GM19240 (cell line): ENCODE results near the gene CR1.
"Not testable (repeated sequence)": the region's sequence is repeated elsewhere in the genome, so short reads cannot be mapped to it uniquely, and the experiment has no call there.

Experiments used
- DNase-seq: peaks from one replicate; pipeline ENCODE4 v3.0.0; 2011; ENCODE audit warnings: low spot score; ENCODE audit not compliant: insufficient read length

The CR1 gene

DNA sequence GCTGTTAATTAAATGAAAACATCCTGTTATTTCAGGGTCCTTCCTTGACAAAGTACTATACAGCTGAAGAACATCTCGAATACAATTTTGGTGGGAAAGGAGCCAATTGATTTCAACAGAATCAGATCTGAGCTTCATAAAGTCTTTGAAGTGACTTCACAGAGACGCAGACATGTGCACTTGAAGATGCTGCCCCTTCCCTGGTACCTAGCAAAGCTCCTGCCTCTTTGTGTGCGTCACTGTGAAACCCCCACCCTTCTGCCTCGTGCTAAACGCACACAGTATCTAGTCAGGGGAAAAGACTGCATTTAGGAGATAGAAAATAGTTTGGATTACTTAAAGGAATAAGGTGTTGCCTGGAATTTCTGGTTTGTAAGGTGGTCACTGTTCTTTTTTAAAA, 143.4 kb downstream of the CR1 start:
- not testable (repeated sequence) for DNase-seq

DNA sequence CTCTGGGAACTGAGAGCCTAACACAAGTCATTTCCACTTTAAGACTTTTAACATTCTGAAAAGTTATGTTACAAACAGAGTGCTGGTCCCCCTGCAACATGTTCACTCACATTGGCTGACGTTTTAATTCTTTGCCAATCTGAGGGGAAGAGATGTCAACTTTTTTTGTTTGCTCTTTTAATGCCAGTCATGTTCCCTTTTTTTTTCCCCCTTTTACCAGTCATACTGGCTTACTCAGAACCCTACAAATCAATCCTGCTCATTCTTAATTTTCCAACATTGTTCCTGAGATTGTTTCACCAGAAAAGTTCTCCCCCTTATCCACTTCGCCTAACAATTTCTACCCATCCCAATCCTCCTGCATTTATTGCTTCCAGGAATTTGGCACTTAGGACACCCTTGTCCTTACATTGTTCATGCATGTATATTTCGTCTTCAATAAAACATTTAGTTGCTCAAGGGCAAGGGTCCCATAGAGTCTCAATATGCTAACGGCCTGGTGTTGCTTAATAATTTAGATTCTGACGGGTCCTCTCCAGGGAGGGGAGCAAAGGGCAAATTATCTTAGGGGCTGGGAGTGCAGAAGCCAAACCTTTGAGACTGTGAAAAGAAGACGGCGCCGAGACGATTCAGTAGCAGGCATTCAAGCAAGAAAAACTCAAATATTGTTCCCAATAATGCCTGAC, 148.4 kb downstream of the CR1 start:
- no peak for DNase-seq

DNA sequence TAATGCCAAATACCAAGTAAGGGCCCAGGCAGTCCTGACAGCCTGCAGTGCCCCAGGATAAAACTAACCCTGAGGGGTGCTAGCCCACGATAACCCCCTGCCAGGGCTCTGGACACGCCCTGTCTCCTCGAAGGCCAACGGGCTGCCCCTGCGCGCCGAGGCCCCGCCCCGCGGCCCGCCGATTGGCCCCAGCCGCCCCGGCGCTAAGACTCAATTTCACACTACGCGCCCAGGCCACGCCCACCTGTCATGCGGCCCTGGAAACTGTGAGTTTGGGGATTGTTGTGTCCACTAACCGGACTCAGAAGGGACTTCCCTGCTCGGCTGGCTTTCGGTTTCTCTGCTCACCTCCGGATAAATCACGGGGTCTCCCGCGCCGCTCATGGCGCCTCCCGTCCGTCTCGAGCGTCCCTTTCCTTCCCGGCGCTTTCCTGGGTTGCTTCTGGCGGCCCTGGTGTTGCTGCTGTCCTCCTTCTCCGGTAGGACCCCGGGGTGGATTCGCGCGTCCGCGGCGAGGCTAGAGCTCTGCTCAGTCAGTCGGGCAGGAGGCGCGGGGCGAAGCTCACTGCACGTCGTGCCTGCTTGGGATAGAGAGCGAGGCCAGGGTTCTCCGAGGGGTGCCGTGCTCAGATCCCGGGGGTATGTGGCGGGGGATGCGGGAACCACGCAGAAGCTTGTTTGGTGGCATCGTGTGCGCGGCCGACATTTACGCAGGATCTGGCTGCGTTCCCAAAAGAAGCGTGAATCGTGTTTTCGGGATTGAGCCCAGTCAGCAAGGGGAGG, 149.1 kb downstream of the CR1 start, which contains the start of gene CR1L:
CR1L (plus strand) TSS at position 282 of the 783 bp plus-strand sequence; CDS start at position 383, 101 bp downstream.
- peak; percentile 17 for DNase-seq

DNA sequence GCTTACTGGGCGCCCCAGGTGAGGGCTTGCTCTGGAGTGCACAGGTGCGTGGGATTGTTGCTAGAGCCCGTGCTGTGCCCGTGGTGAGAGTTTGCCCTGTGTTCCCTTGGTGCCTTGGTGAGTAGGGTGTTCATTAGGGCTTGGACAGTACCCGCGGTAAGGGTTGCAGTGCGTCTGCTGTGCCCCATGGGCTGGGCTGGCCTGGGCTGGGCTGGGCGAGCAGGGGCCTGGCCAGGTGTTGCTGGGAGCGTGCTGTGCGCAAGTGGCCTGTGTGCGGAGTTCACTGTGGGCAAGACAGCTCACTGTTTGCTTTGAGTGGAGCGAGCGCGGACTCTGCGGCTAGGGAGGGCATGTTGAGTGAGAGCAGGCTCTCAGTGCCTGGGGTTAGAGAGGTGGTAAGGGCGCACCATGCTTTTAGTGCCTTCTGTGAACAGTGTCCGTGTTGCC, 149.7 kb downstream of the CR1 start:
- DNase-seq = no peak

DNA sequence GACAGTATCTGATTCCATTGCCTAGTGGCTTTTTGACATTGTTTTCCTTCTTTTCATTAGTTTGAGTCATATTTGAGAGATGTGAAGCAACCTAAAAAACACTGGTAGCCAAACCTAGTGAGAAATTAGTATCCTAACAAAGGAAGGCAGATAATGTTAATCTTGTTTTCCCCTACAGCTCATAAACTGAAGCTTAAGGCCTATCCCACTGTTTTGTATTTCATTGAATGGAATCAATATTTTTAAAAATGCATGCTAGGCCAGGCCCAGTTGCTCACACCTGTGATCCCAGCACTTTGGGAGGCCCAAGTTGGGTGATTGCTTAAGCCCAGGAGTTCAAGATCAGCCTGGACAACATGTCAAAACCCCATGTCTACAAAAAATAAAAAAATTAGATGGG, 150.2 kb downstream of the CR1 start:
- no peak for DNase-seq

DNA sequence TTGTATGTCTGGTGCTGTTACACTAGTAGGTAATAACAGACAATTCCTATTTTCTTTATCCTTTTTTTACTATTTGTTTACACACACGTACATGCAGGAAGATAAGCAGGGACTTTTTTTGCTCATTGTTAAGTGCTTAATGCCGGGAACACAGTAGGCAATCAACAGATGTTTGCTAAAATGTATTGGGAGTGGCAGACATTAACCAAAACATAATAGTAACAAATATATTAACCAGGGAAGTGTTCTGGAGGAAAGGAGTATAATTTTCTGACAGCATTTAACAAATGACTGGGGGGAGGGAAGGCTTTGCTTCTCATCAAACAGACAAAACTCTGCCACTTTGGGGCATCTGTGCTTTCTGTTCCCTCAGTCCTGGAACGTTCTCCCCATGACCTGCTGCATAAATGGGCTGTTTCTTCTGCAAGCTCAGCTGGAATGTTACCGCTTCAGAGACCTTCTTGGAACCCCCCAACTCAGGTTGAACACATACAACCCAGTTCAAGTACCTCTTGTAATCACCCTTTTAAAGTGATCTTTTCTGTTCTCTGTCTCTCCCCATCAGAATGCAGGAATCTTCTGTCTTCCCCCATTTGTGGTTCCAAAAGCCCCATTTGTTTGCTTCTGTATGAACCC, 151.1 kb downstream of the CR1 start:
- no peak for DNase-seq

DNA sequence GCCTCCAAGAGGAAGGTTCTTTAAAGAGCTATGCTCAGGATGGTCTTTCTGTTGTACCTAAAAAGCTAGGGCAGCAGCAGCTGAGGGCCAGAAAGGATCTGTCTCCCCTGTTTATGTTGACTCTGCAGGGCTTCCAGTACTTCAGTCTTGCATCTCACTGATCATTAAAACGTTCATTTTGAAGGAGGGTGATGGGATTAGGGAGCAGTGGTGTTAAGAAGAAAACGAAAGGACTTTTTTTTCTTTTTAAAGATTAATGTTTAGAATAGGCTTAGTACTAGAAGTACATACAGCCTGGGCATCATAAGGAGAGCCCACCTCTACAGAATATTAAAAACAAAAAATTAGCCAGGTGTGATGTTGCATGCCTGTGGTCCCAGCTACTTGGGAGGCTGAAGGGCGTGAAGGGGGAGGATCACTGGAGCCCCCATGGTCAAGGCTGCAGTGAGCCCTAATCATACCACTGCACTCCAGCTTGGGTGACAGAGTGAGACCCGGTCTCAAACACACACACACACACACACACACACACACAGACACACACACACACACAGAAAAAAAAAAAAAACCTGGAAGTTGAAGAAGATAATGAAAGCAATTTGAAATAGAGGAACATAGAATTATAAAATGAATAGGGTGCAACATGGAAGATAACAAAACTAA, 151.8 kb downstream of the CR1 start:
- no peak for DNase-seq

DNA sequence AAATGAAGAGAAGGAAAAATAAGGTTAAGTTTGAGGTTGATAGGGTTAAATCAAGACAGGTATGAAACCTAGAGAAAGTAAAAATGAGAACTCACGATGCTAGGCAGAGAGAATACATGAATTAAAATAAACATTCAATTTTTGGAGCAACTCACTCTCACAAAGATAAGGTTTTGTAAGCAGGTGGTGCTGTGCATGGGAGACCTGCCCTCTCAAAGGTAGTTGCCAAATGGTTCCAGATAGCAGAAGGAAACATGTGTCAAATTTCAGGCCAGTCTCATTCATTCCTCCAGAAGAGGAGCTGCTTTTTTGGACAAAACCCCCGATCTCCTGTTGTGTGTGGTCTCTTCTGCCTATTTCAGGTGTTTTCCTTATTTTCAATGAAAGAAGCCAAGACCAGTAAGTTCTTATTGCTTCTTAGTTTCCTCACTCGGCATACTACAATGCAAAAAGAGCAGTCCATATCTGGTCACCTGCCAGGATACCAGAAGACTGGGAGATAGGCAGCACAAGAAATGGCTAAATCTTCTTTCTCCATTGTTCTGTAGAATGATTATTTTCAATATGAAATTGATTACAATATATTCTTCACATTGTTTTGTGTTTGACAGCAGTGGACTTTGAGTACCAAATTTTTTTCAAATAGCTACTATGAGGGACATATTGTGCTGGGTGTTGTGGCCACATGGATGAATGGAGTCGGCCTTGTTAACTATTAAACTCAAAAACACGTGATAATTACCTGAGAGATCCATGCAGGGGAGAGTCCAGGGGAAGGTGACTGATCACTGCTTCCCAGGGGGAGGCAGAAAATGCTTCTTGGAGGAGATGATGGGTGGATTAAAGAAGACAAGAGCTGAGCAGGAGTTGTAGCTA, 152.6 kb downstream of the CR1 start:
- no peak for DNase-seq

DNA sequence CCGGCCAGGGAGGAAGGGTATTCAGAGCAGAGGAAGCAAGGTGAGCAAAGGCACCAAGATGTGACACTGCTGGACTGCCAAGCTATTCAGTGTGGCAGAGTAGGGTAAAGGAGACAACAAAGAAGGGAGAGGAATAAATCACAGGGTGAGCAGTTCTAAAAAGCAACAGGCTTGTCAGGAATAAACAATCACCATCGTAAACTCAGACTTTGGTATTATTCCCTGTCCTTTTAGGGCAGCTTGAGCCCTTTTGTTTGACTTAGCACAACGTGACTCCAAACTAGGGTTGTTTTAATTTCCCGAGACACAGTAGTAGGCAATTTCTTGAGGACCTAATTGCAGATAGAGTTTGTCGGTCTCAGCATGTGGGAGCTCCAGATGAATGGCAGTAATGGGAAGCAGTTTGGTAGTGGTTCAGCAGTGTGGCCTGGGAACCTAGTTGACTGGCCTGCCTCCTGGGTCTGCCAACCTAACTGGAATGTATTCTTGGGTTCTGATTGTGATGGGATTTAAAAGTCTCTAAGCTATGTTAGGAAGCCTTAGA, 153.3 kb downstream of the CR1 start:
- DNase-seq = no peak

DNA sequence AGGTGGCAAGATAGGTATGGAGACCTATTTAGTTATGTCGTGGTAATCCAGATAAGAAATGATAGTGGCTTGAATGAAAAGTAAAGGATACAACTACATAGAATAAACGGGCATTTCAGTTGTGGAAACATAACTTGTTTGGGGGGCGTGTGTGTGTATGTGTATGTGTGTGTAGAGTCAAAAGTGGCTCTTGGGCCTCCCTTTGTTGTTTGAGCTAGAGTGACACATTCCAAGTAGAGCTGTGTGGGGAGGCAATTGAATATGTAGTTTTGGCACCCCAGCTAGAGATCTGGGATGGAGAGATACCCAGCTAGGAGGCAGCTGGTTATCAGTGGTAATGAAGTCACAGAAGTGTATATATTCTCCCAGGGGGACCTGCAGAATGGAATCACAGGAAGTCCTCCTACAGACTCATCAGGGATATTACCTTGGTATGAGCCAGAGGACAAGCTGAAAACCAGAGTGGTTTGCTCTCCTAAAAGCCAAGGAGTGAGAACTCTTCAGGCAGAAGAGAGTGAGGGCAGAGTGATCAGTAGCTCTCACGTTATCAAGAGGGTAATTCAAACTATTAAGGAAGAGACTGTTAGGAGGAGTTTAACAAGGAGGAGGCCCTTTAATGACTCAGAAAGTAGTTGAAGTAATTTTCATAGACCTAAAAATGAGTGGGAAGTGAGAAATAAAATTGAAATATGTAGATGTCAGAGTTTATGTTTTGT, 154.1 kb downstream of the CR1 start:
- DNase-seq = no peak

DNA sequence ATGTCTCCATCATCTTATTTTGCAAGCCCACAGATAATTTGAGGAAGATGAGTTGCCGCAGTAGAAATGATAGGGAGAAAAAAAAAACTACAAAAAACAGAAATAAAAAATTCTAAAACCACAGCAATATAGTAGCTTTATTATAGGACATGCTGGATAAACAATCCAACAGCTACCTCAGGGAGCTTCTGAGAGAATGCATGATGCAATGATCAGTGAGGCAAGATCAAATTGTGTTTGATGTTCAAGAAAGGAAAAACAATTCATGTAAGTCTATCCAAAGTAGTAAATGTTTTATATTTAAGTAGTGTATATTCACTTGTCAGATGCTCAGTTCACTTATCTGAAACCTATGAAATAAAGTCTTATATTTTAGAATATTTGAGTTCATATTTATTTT, 155.6 kb downstream of the CR1 start:
- DNase-seq = no peak

DNA sequence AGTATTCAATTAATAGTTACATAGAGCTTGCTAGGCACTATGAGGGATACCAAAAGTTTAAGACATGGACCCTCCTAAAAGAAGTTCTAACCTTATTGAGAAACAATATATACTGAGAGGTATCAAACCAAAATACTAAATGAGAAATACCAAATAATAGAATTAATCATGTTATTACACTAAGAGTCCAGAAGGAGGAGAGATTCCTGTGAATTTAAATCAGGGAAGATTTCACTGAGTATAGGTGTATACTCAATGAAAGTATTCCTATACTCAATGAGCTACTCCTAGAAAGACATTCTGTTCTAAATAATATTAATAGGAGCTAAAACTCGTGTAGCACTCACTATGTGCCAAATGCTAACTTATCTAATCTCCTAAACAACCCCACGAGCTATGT, 158.4 kb downstream of the CR1 start:
- no peak for DNase-seq

DNA sequence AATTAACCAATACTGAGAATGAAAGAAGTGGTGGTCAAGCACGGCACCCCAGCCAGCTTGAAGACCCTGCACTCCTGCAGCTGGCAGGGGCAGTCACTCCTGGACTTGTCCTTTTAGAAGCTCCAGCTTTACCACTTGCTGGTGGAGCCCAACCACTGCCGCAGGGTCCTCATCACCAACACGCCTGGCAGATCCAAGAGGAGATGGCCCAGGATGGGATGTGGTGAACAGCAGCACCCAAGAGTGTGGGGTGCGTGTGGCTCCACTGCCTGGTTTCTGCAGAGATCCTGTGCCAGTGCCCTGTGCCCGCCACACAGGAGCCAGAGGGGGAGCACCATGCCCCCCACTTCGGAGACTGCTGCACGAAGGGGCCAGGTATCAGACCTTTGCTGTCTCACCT, 162.5 kb downstream of the CR1 start:
- DNase-seq = no peak

DNA sequence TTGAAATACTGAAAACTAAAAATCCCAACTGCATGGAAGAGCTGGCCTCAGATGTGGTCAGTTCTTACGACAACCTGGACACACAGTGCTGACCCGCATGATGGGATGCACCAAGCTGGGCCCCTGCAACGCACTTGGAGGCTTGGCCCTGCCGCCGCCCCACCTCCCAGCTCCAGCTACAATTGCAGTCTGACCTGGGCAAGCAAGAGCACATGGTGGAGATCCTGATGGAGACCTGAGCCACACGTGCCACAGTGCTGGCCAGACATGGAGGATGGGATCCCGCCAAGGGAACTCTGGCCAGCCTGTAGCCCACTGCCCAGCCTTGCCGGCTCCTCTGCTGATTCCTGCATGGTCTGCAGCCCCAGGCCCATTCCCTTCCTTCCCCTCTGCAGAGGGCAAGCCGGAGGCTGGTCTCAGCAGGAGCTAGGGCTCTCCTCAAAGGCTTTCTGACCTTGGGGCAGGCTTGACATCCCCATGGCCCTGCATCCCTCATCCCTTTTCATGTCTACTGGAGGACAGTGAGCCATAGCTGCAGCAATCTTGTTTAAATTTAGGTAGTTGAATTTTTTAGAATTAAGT, 163.0 kb downstream of the CR1 start:
- DNase-seq = no peak

DNA sequence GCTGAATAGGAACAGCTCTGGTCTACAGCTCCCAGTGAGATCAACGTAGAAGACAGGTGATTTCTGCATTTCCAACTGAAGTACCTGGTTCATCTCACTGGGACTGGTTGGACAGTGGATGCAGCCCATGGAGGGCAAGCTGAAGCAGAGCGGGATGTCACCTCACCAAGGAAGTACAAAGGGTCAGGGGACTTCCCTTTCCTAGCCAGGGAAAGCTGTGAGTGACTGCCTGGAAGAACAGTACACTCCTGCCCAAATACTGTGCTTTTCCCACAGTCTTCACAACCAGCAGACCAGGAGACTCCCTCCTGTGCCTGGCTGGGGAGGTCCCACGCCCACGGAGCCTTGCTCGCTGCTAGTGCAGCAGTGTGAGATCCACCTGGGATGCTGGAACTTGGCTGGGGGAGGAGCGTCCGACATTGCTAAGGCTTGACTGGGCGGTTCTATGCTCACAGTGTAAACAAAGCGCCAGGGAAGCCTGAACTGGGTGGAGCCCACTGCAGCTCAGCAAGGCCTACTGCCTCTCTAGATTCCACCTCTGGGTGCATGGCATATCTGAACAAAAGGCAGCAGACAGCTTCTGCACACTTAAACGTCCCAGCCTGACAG, 163.7 kb downstream of the CR1 start:
- no peak for DNase-seq

DNA sequence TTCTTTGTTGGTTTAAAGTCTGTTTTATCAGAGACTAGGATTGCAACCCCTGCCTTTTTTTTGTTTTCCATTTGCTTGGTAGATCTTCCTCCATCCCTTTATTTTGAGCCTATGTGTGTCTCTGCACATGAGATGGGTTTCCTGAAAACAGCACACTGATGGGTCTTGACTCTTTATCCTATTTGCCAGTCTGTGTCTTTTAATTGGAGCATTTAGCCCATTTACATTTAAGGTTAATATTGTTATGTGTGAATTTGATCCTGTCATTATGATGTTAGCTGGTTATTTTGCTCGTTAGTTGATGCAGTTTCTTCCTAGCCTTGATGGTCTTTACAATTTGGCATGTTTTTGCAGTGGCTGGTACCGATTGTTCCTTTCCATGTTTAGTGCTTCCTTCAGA, 165.5 kb downstream of the CR1 start:
- DNase-seq = not testable (repeated sequence)

DNA sequence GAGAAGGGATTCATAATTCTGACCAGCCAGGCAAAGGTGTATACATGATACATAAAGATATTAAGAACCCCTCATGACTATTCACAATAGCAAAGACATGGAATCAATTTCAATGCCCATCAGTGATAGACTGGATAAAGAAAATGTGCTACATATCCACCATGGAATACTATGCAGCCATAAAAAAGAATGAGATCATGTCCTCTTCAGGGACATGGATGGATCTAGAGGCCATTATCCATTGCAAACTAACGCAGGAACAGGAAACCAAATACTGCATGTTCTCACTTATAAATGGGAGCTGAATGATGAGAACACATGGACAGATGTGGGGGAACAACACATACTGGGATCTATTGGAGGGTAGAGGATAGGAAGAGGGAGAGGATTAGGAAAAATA, 170.4 kb downstream of the CR1 start:
- DNase-seq = no peak

DNA sequence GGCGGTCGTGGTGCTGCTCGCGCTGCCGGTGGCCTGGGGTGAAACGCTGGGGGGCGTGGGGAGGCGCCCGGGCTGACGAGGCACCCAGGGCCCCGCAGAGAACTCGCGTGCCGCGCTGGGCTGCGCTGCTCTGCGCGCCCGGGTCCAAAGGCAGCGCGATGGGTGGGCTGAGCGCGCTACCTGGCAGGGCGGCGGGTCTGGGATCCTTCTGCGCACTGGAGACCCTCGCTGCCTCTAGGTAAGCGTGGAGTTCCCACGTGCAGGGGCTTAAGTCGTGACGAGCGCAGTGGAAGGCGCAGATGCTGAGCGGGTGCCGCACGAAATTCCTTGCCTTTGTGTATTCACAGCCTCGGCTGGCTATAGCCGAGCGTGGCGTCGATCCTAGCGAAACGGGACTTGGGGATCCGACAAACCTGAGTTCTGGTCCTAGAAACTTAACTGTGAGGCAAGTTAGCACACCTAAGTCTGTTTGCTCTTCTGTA, 173.6 kb downstream of the CR1 start:
- no peak for DNase-seq

DNA sequence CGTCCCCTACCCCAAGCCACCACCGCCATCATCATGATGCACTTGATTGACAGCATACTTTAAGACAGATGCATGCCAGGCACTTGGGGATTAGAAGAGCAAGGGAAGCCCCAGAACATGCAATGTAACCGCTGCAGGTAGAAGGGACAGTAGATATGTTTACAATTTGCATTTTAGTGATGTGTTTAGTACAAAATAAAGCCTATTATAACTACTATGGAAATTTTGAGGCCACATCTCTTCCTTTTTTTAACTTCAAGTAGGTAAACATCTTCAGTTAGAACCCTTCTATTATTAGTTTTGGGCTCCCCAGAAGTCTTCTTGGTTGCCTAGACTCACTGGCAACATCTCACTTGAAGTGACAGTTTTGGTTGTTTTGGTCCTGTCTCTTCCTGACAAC, 174.2 kb downstream of the CR1 start:
- no peak for DNase-seq
